ENCODE measurements around the gene R3HDM4.

- TF ChIP-seq TAF1 (IDR thresholded peaks at IDR 0.05; ENCODE audit: borderline replicate concordance, insufficient read depth, low read length), result no peak
- TF ChIP-seq REST (IDR thresholded peaks at IDR 0.05; ENCODE audit: insufficient read depth in 1 of 2, low read depth in 2 of 2, low read length in 2 of 2), result no peak
- TF ChIP-seq POLR2AphosphoS5 (IDR thresholded peaks at IDR 0.05; ENCODE audit: low read depth, low read length), result no peak
- TF ChIP-seq FOXP2 (optimal IDR thresholded peaks at IDR 0.05; ENCODE audit: borderline replicate concordance, extremely low read depth, extremely low read length, insufficient read depth), result no peak
Measured at GRCh38 chr19:861141-861755, 51.8 kb downstream of the R3HDM4 start.
